ENCODE results near the gene NAT8L. TPM values are rescaled to one million over a fixed set of nuclear protein-coding genes. Genes with fewer than 3 reads are reported as not detected.

The NAT8L gene
- total and polyA plus RNA-seq, 2 donors (not counting 3 experiments of a cell fraction or from before 2014, with no cell fraction given), result 0.10 to 0.11 TPM

GRCh38 chr4:2065106-2065930 is 6.2 kb downstream of the NAT8L start:
- BruUV-seq (replicated peaks), result no TSS peak
- Histone ChIP-seq H3K4me1 (ENCODE audit: control insufficient read depth, extremely low read depth, insufficient read depth, low read length) (no peaks in the 10 kb centered on the region), H3K4me2 (ENCODE audit: insufficient read depth, low read length) (no peak overlapping the region), H3K9me1 (replicated peaks; ENCODE audit: control insufficient read depth, extremely low read depth, insufficient read depth, low read length) (no peaks in the 10 kb centered on the region), H2AFZ (ENCODE audit: low read depth, low read length) (no peak overlapping the region), H3K9ac (replicated peaks; ENCODE audit: extremely low read depth, insufficient read depth, low read length) (no peak overlapping the region), H3K4me3 (replicated peaks in 1 of 3; ENCODE audit: insufficient read depth in 1 of 3, low read depth in 1 of 3, low read length in 3 of 3) (no peak overlapping the region), H4K20me1 (replicated peaks; ENCODE audit: control insufficient read depth, extremely low read depth, insufficient read depth, low read length) (no peaks in the 10 kb centered on the region), H3K36me3 (ENCODE audit: control insufficient read depth in 2 of 2, extremely low read depth in 1 of 2, insufficient read depth in 2 of 2, low read length in 2 of 2) (no peaks in the 10 kb centered on the region), H3K27me3 (ENCODE audit: control insufficient read depth in 2 of 2, insufficient read depth in 2 of 2, low read length in 2 of 2) (peaks cover 2 to 10% of the 10 kb centered on the region in 2 experiments), H3K9me3 (replicated peaks; ENCODE audit: control insufficient read depth, insufficient read depth, low read length) (no peaks in the 10 kb centered on the region), H3K27ac (ENCODE audit: insufficient read depth, low read depth, low read length) (no peak overlapping the region), H3K79me2 (ENCODE audit: control insufficient read depth, insufficient read depth, low read length) (no peaks in the 10 kb centered on the region)
- CTCF ChIA-PET, result no interaction called here
- intact Hi-C loops (cut with micrococcal nuclease) (no loop called here), dilution Hi-C loops (cut with MboI; ENCODE audit: extremely low pct_ligation_motif_present, low sequenced_read_pairs) (no loop called here)
- POLR2A ChIA-PET, result no interaction called here
- no peak for FAIRE-seq
- TF ChIP-seq POLR2AphosphoS5 (IDR thresholded peaks at IDR 0.05; ENCODE audit: insufficient read depth, low read depth, low read length) (no peak), EZH2 (IDR thresholded peaks at IDR 0.05; ENCODE audit: borderline replicate concordance, low read depth, low read length, severe bottlenecking) (no peak)
- DNase-seq (ENCODE audit: low read depth, low spot score), result no peak

GRCh38 chr4:2066011-2066551 is 7.0 kb downstream of the NAT8L start:
- no peak for FAIRE-seq
- TF ChIP-seq CTCF (IDR thresholded peaks at IDR 0.05; ENCODE audit: extremely low read depth in 1 of 2, insufficient read depth in 1 of 2, low read depth in 1 of 2, low read length in 2 of 2) (no peak), EZH2 (IDR thresholded peaks at IDR 0.05; ENCODE audit: borderline replicate concordance, low read depth, low read length, severe bottlenecking) (no peak), FOS (IDR thresholded peaks at IDR 0.05; ENCODE audit: borderline replicate concordance, insufficient read depth, low read length) (no peak), POLR2A (IDR thresholded peaks at IDR 0.05; ENCODE audit: low read depth, low read length) (no peak), GATA2 (IDR thresholded peaks at IDR 0.05; ENCODE audit: insufficient read depth, insufficient read length, low read depth, low read length) (no peak), JUN (IDR thresholded peaks at IDR 0.05; ENCODE audit: borderline replicate concordance, insufficient read depth, insufficient read length, low read depth) (no peak), MYC (IDR thresholded peaks at IDR 0.05; ENCODE audit: low read depth, low read length) (no peak)
- H3K9me1 ChIP-seq (replicated peaks; ENCODE audit: control insufficient read depth, extremely low read depth, insufficient read depth, low read length), result no peaks in the 10 kb centered on the region
- no peaks in the 10 kb centered on the region for H3K9me3 ChIP-seq (replicated peaks; ENCODE audit: control insufficient read depth, insufficient read depth, low read length)
- no peaks in the 10 kb centered on the region for H4K20me1 ChIP-seq (replicated peaks; ENCODE audit: control insufficient read depth, extremely low read depth, insufficient read depth, low read length)
- no peaks in the 10 kb centered on the region for H3K79me2 ChIP-seq (ENCODE audit: control insufficient read depth, insufficient read depth, low read length)
- H3K36me3 ChIP-seq (ENCODE audit: control insufficient read depth in 2 of 2, extremely low read depth in 1 of 2, insufficient read depth in 2 of 2, low read length in 2 of 2), result no peaks in the 10 kb centered on the region
- no peak for DNase-seq (ENCODE audit: low read depth, low spot score)
- BruUV-seq (replicated peaks), result no TSS peak
- H3K27ac ChIP-seq (ENCODE audit: insufficient read depth, low read depth, low read length), result no peak overlapping the region
- CTCF ChIA-PET, result no interaction called here
- dilution Hi-C loops (cut with MboI; ENCODE audit: extremely low pct_ligation_motif_present, low sequenced_read_pairs) (no loop called here), intact Hi-C loops (cut with micrococcal nuclease) (no loop called here)
- no peak overlapping the region for H3K4me2 ChIP-seq (ENCODE audit: insufficient read depth, low read length)
- no peak overlapping the region for H3K4me3 ChIP-seq (replicated peaks in 1 of 3; ENCODE audit: insufficient read depth in 1 of 3, low read depth in 1 of 3, low read length in 3 of 3)
- POLR2A ChIA-PET, result no interaction called here
- H2AFZ ChIP-seq (ENCODE audit: low read depth, low read length), result no peak overlapping the region
- peaks cover 2 to 4% of the 10 kb centered on the region in 2 experiments for H3K27me3 ChIP-seq (ENCODE audit: control insufficient read depth in 2 of 2, insufficient read depth in 2 of 2, low read length in 2 of 2)
- H3K4me1 ChIP-seq (ENCODE audit: control insufficient read depth, extremely low read depth, insufficient read depth, low read length), result no peaks in the 10 kb centered on the region
- H3K9ac ChIP-seq (replicated peaks; ENCODE audit: extremely low read depth, insufficient read depth, low read length), result no peak overlapping the region

All from endothelial cell of umbilical vein (primary cell).